ENCODE measurements around the gene CCDC106.

GRCh38 chr19:55686311-55687050 lies 38.5 kb downstream of the CCDC106 start:
- no peak for TF ChIP-seq FOXK2 (IDR thresholded peaks at IDR 0.05)
- TF ChIP-seq PKNOX1 (IDR thresholded peaks at IDR 0.05) = no peak
- TF ChIP-seq SP1 (IDR thresholded peaks at IDR 0.05) = no peak
- TF ChIP-seq BHLHE40 (IDR thresholded peaks at IDR 0.05; ENCODE audit: borderline replicate concordance) = no peak
- no peak for TF ChIP-seq ELF4 (IDR thresholded peaks at IDR 0.05)
- TF ChIP-seq L3MBTL2 (conservative IDR thresholded peaks at IDR 0.05) = no peak
- TF ChIP-seq HDGF (IDR thresholded peaks at IDR 0.05; ENCODE audit: borderline replicate concordance) = no peak
- TF ChIP-seq FOXA1 (IDR thresholded peaks at IDR 0.05) = no peak
- TF ChIP-seq ARNT (IDR thresholded peaks at IDR 0.05) = no peak
- TF ChIP-seq ZNF384 (IDR thresholded peaks at IDR 0.05) = no peak
- TF ChIP-seq FOXM1 (IDR thresholded peaks at IDR 0.05; ENCODE audit: borderline replicate concordance) = no peak
- TF ChIP-seq SUZ12 (IDR thresholded peaks at IDR 0.05) = no peak
- TF ChIP-seq NFRKB (IDR thresholded peaks at IDR 0.05) = no peak
- no peak for TF ChIP-seq CTBP1 (IDR thresholded peaks at IDR 0.05; ENCODE audit: borderline replicate concordance)

Measured in HEK293T (cell line).